Measurements from ENCODE around the gene DNAJC21.

GRCh38 chr5:34915856-34916192, 13.5 kb upstream of the DNAJC21 start:
- TF ChIP-seq CTCF (IDR thresholded peaks at IDR 0.05) (no peak), POLR2AphosphoS5 (IDR thresholded peaks at IDR 0.05) (no peak), EP300 (IDR thresholded peaks at IDR 0.05; ENCODE audit: low read depth) (no peak), POLR2A (IDR thresholded peaks at IDR 0.05) (no peak)

All from transverse colon (tissue), 4 donors.